IMR-90 (cell line): ENCODE measurements around the gene INPP5A. TPM values are rescaled to one million over a fixed set of nuclear protein-coding genes. Genes with fewer than 3 reads are reported as not detected.

Experiments
- ATAC-seq: fragments of 200-7000 bp; cut with Tn5 transposase; 2 replicates; pipeline ENCODE4 v1.9.1; 2020; ENCODE audit warnings: low read depth, mild to moderate bottlenecking, moderate library complexity
- BruUV-seq: library from RNA; stranded (reverse); fragments of 400-500 nt; replicated peaks from 2 replicates; lab custom pipeline; 2021; lab: Mats Ljungman, UMichigan
- CTCF ChIA-PET: fragments of 300-600 bp; formaldehyde crosslinking; extraction: SDS; loops from one replicate; lab custom pipeline; 2021; ENCODE audit warnings: antibody characterized with exemption; lab: Yijun Ruan, JAX
- POLR2A ChIA-PET: fragments of 300-600 bp; sonication (Branson Sonifier 250); formaldehyde crosslinking; loops from one replicate; lab custom pipeline; 2022; ENCODE audit warnings: antibody characterized with exemption; ENCODE audit not compliant: unreplicated experiment; lab: Charles Lee
- DNase-seq: peaks from one replicate; pipeline ENCODE4 v3.0.0; 2013
- H2AFZ ChIP-seq: replicated peaks from 2 replicates; pipeline ENCODE3; 2013; ENCODE audit warnings: low read length, mild to moderate bottlenecking; ENCODE audit not compliant: poor library complexity
- H2AK5ac ChIP-seq: 2 replicates; pipeline ENCODE4 v1.6.1; 2013; ENCODE audit warnings: low read depth, low read length, inconsistent platforms
- H2AK9ac ChIP-seq: replicated peaks from 2 replicates; pipeline ENCODE3; 2013; ENCODE audit warnings: mild to moderate bottlenecking, low read depth, low read length, moderate library complexity; ENCODE audit not compliant: poor library complexity
- H2BK120ac ChIP-seq: 2 replicates; pipeline ENCODE4 v1.6.1; 2013; ENCODE audit warnings: low read depth, low read length, inconsistent platforms
- H2BK15ac ChIP-seq: 3 replicates; pipeline ENCODE4 v1.6.1; 2013; ENCODE audit warnings: low read depth, low read length, inconsistent platforms
- H2BK20ac ChIP-seq: 2 replicates; pipeline ENCODE4 v1.6.1; 2013; ENCODE audit warnings: low read depth, mild to moderate bottlenecking, inconsistent platforms, low read length, moderate library complexity
- H2BK5ac ChIP-seq: 2 replicates; pipeline ENCODE4 v1.6.1; 2013; ENCODE audit warnings: mild to moderate bottlenecking, low read depth, low read length, inconsistent platforms; ENCODE audit not compliant: poor library complexity, severe bottlenecking
- H3K14ac ChIP-seq: replicated peaks from 2 replicates; pipeline ENCODE4 v1.6.1; 2013; ENCODE audit warnings: low read depth, low read length, inconsistent platforms
- H3K18ac ChIP-seq: 2 replicates; pipeline ENCODE4 v1.6.1; 2013; ENCODE audit warnings: low read depth, low read length, control low read depth
- H3K23ac ChIP-seq: 2 replicates; pipeline ENCODE4 v1.6.1; 2013; ENCODE audit warnings: low read depth, low read length, inconsistent platforms
- H3K27ac ChIP-seq: 2 replicates; pipeline ENCODE4 v1.5.1; 2013; ENCODE audit warnings: mild to moderate bottlenecking, control low read depth, low read length; ENCODE audit not compliant: insufficient read depth
- H3K27me3 ChIP-seq: 2 replicates; pipeline ENCODE4 v1.6.1; 2013; ENCODE audit warnings: low read length; ENCODE audit not compliant: control insufficient read depth, insufficient read depth
- H3K36me3 ChIP-seq: 2 replicates; pipeline ENCODE4 v1.6.1; 2013; ENCODE audit warnings: low read length, mixed read lengths; ENCODE audit not compliant: control insufficient read depth, insufficient read depth
- H3K4ac ChIP-seq: 2 replicates; pipeline ENCODE4 v1.6.1; 2013; ENCODE audit warnings: low read depth, low read length, inconsistent platforms
- H3K4me1 ChIP-seq: 2 replicates; pipeline ENCODE4 v1.6.1; 2013; ENCODE audit warnings: low read length, mixed read lengths; ENCODE audit not compliant: control insufficient read depth, insufficient read depth
- H3K4me2 ChIP-seq: 2 replicates; pipeline ENCODE4 v1.6.1; 2013; ENCODE audit warnings: low read depth, mild to moderate bottlenecking, control low read depth, low read length, moderate library complexity
- H3K4me3 ChIP-seq: 2 replicates; pipeline ENCODE4 v1.5.1; 2013; ENCODE audit warnings: low read depth, mild to moderate bottlenecking, control low read depth, low read length, moderate library complexity; ENCODE audit not compliant: insufficient read depth
- H3K56ac ChIP-seq: 2 replicates; pipeline ENCODE4 v1.6.1; 2013; ENCODE audit warnings: low read length, inconsistent platforms; ENCODE audit not compliant: insufficient read depth; ENCODE audit errors: extremely low read depth
- H3K79me1 ChIP-seq, 2 experiments: 2 replicates each; pipeline ENCODE4 v1.6.1; 2013; ENCODE audit warnings: low read length in 2 of 2, inconsistent platforms in 1 of 2, low read depth in 1 of 2
- H3K9ac ChIP-seq: 2 replicates; pipeline ENCODE4 v1.6.1; 2013; ENCODE audit warnings: low read depth, low read length, control low read depth
- H3K9me1 ChIP-seq: 2 replicates; pipeline ENCODE4 v1.6.1; 2013; ENCODE audit warnings: low read length, inconsistent platforms; ENCODE audit not compliant: insufficient read depth
- H3K9me3 ChIP-seq: 2 replicates; pipeline ENCODE4 v1.6.1; 2013; ENCODE audit warnings: low read length; ENCODE audit not compliant: control insufficient read depth, insufficient read depth
- H4K20me1 ChIP-seq: 2 replicates; pipeline ENCODE4 v1.6.1; 2013; ENCODE audit warnings: low read length, inconsistent platforms; ENCODE audit not compliant: insufficient read depth
- H4K5ac ChIP-seq: 2 replicates; pipeline ENCODE4 v1.6.1; 2013; ENCODE audit warnings: mild to moderate bottlenecking, low read depth, low read length, control low read depth
- H4K8ac ChIP-seq, 2 experiments: 2 replicates each; pipeline ENCODE4 v1.6.1; 2013; ENCODE audit warnings: low read depth in 2 of 2, low read length in 2 of 2, control low read depth in 1 of 2, inconsistent platforms in 1 of 2
- H4K91ac ChIP-seq: 2 replicates; pipeline ENCODE4 v1.6.1; 2013; ENCODE audit warnings: low read depth, low read length, inconsistent platforms; ENCODE audit not compliant: insufficient read depth
- BHLHE40 ChIP-seq: fragments of 150-350 bp; IDR thresholded peaks from 2 replicates; pipeline ENCODE4 v1.6.1; 2016; ENCODE audit warnings: mild to moderate bottlenecking, low read depth, low read length
- CEBPB ChIP-seq: IDR thresholded peaks from 2 replicates; pipeline ENCODE4 v1.6.1; 2012; ENCODE audit warnings: low read depth, low read length, improper control_type of control experiment
- FOS ChIP-seq: fragments of 150-350 bp; IDR thresholded peaks from 2 replicates; pipeline ENCODE4 v1.6.1; 2016; ENCODE audit warnings: low read depth, low read length
- MXI1 ChIP-seq: IDR thresholded peaks from 2 replicates; pipeline ENCODE4 v1.6.1; 2012; ENCODE audit warnings: low read depth, mild to moderate bottlenecking, low read length, moderate library complexity, borderline replicate concordance
- NFE2L2 ChIP-seq: fragments of 150-350 bp; IDR thresholded peaks from 2 replicates; pipeline ENCODE4 v1.6.1; 2016; ENCODE audit warnings: low read depth, mild to moderate bottlenecking, low read length
- POLR2A ChIP-seq: IDR thresholded peaks from 2 replicates; pipeline ENCODE4 v1.6.1; 2012; ENCODE audit warnings: mild to moderate bottlenecking, low read depth, low read length
- RAD21 ChIP-seq: IDR thresholded peaks from 2 replicates; pipeline ENCODE4 v1.6.1; 2012; ENCODE audit warnings: low read length, improper control_type of control experiment
- RCOR1 ChIP-seq: IDR thresholded peaks from 2 replicates; pipeline ENCODE4 v1.6.1; 2012; ENCODE audit warnings: mild to moderate bottlenecking, low read length, improper control_type of control experiment; ENCODE audit not compliant: insufficient replicate concordance
- RFX5 ChIP-seq: IDR thresholded peaks from 2 replicates; pipeline ENCODE4 v1.8.0; 2012; ENCODE audit warnings: low read depth, mild to moderate bottlenecking, low read length, moderate library complexity
- SMC3 ChIP-seq: fragments of 150-350 bp; IDR thresholded peaks from 2 replicates; pipeline ENCODE4 v1.6.1; 2016; ENCODE audit warnings: low read depth, mild to moderate bottlenecking, antibody characterized with exemption, low read length, moderate library complexity
- WGBS, 2 experiments: methylation state at CpG; one replicate each; pipeline versions ENCODE4 v1.1.5 to v1.1.7; 2013; ENCODE audit warnings: missing lambda C conversion rate in 2 of 2; ENCODE audit not compliant: insufficient read length in 1 of 2; ENCODE audit errors: extremely low coverage in 2 of 2; 5-methylcytosine and 5-hydroxymethylcytosine counted together
- dilution Hi-C: fragments of 300-500 bp; cut with HindIII; formaldehyde crosslinking; loops from one replicate; pipeline ENCODE4 v1.14.3; 2018; ENCODE audit warnings: low sequenced_read_pairs; ENCODE audit not compliant: unreplicated experiment
- in situ Hi-C: fragments of 300-500 bp; cut with MboI; formaldehyde crosslinking; loops from 3 replicates; pipeline ENCODE4 v1.14.3; 2019; ENCODE audit warnings: low sequenced_read_pairs, inconsistent platforms, mixed read lengths
- intact Hi-C: fragments of 100-400 bp; cut with micrococcal nuclease; formaldehyde crosslinking; loops from 2 replicates; pipeline ENCODE4 v1.10.0; 2022
- polyA plus RNA-seq, 3 experiments: library from polyadenylated mRNA; depleted of rRNA; stranded (reverse); fragments of >200 nt; gene quantifications; 2 replicates each; pipeline ENCODE4 v1.2.3, GENCODE V29; 2012; ENCODE audit warnings: low replicate concordance in 1 of 3
- total RNA-seq: library from RNA; depleted of rRNA; stranded (reverse); fragments of >200 nt; gene quantifications from 2 replicates; pipeline ENCODE4 v1.2.3, GENCODE V29; 2012

The INPP5A gene
- total and polyA plus RNA-seq, 2 of the 4 experiments (the other 2 are of a cell fraction) = 21.4 to 36.7 TPM

DNA sequence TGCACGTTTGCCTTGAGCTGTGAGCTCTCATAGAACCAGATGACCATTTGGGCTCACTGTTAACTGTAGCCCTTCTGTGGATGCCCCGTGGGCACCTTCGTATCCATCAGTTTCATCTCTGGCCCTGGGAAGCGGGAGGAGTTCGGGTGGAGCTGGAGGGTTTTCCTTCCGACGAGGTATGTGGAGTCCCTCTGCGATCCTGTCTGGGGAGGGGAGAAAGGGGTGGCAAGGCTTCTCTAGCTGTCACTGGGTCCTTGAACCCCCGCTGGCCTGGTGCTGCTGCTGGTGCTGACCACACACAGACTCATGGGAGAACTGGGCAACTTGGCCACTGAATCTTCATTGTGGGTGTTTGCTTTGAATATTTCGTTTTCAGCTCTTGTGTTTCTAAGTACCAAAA lies 32.7 kb downstream of the INPP5A start:
- H3K14ac ChIP-seq = no peak overlapping the region
- intact Hi-C loops = no loop called here
- DNase-seq = no peak
- H3K4me3 ChIP-seq = no peak overlapping the region
- H4K20me1 ChIP-seq = peaks cover 70% of the 10 kb centered on the region
- ATAC-seq = no peak
- H3K9me1 ChIP-seq = peaks cover 28% of the 10 kb centered on the region
- no peaks in the 10 kb centered on the region for H3K36me3 ChIP-seq
- in situ Hi-C loops = no loop called here
- no peak overlapping the region for H4K8ac ChIP-seq
- H2AK5ac ChIP-seq = no peak overlapping the region
- peaks cover 14 to 57% of the 10 kb centered on the region in 2 experiments for H3K79me1 ChIP-seq
- H4K91ac ChIP-seq = no peak overlapping the region
- no peak overlapping the region for H3K56ac ChIP-seq
- dilution Hi-C loops = no loop called here
- no peak overlapping the region for H2AK9ac ChIP-seq
- CTCF ChIA-PET = no interaction called here
- H3K9me3 ChIP-seq = no peaks in the 10 kb centered on the region
- H2AFZ ChIP-seq = no peak overlapping the region
- TF ChIP-seq RCOR1 (no peak), NFE2L2 (no peak), RFX5 (no peak), MXI1 (no peak), FOS (no peak), CEBPB (no peak), POLR2A (no peak), SMC3 (no peak), RAD21 (no peak), BHLHE40 (no peak)
- no TSS peak for BruUV-seq
- H3K4ac ChIP-seq = no peak overlapping the region
- POLR2A ChIA-PET = no interaction called here
- H2BK5ac ChIP-seq = no peak overlapping the region
- H2BK120ac ChIP-seq = no peak overlapping the region
- H3K4me2 ChIP-seq = no peak overlapping the region
- 93% methylated on average over 7 of the region's 10 CpGs; no CpG with 5 or more reads in 1 of the 2 experiments for WGBS, 2 experiments
- H3K27me3 ChIP-seq = no peaks in the 10 kb centered on the region
- H3K23ac ChIP-seq = no peak overlapping the region
- H2BK15ac ChIP-seq = no peak overlapping the region
- peaks cover 18% of the 10 kb centered on the region for H3K4me1 ChIP-seq
- no peak overlapping the region for H3K9ac ChIP-seq
- H3K27ac ChIP-seq = no peak overlapping the region
- H2BK20ac ChIP-seq = no peak overlapping the region
- H4K5ac ChIP-seq = no peak overlapping the region
- H3K18ac ChIP-seq = no peak overlapping the region
